Progenitor cell of endocrine pancreas (in vitro differentiated cells): ENCODE results near the gene LCE3A. TPM values are rescaled to one million over a fixed set of nuclear protein-coding genes. Genes with fewer than 3 reads are reported as not detected.

Experiments used
- DNase-seq: peaks from one replicate; pipeline ENCODE4 v3.0.0; 2021; ENCODE audit warnings: low spot score; ENCODE audit not compliant: unreplicated experiment
- H3K27ac Mint-ChIP-seq: 2 replicates; pipeline ENCODE4 v1.8.0; 2021; ENCODE audit warnings: mild to moderate bottlenecking, moderate library complexity, mixed read lengths
- H3K27me3 Mint-ChIP-seq: 2 replicates; pipeline ENCODE4 v1.8.0; 2021; ENCODE audit warnings: mixed read lengths
- H3K36me3 Mint-ChIP-seq: 2 replicates; pipeline ENCODE4 v1.8.0; 2022; ENCODE audit warnings: mixed read lengths; ENCODE audit not compliant: insufficient read depth
- H3K4me1 Mint-ChIP-seq: 2 replicates; pipeline ENCODE4 v1.8.0; 2021; ENCODE audit warnings: low read depth, mixed read lengths
- H3K4me3 Mint-ChIP-seq: 2 replicates; pipeline ENCODE4 v1.8.0; 2021; ENCODE audit warnings: low read depth, mild to moderate bottlenecking, moderate library complexity, mixed read lengths
- H3K9me3 Mint-ChIP-seq: 2 replicates; pipeline ENCODE4 v1.8.0; 2021; ENCODE audit warnings: low read depth, mixed read lengths
- total RNA-seq: library from RNA; stranded (reverse); gene quantifications from 2 replicates; pipeline ENCODE4 v1.2.1, GENCODE V29; 2021
- TF ChIP-seq, protein P1 (sequence below): fragments of 200-600 bp; sonication (generic); IDR thresholded peaks from one replicate; pipeline ENCODE4 v1.5.0; 2021; ENCODE audit warnings: antibody characterized with exemption, mild to moderate bottlenecking; ENCODE audit not compliant: unreplicated experiment

Gene LCE3A
- total RNA-seq, 1 donor from 2014 or later, result not detected

DNA sequence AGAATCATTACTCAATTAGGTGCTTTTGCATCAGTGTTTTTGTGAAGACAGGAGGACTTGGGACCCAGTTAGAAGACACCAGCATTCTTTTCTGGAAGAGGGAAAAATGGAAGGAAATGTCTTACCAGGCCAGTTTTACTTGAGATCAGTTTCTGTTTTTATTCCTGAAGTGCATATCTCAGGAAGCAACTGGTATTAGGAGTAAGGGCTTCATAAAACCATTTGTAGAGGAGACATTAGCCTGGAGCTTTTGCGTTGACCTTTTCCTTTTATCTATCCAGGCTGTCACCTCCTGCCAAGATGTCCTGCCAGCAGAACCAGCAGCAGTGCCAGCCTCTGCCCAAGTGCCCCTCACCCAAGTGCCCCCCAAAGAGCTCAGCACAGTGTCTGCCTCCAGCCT, 9.4 kb downstream of the LCE3A start, which contains the start of gene LCE3B:
LCE3B (plus strand) TSS at position 301 of the 400 bp plus-strand sequence; CDS start at position 301, 0 bp downstream.
- peaks cover 24% of the 10 kb centered on the region for H3K9me3 Mint-ChIP-seq
- H3K27ac Mint-ChIP-seq, result no peak within 1 kb of the TSS
- no peak within 1 kb of the TSS for H3K4me3 Mint-ChIP-seq
- DNase-seq, result no peak
- no peaks in the 10 kb centered on the region for H3K4me1 Mint-ChIP-seq
- no peaks in the 10 kb centered on the region for H3K27me3 Mint-ChIP-seq
- H3K36me3 Mint-ChIP-seq, result no peaks in the 10 kb centered on the region
- TF ChIP-seq, protein P1, sequence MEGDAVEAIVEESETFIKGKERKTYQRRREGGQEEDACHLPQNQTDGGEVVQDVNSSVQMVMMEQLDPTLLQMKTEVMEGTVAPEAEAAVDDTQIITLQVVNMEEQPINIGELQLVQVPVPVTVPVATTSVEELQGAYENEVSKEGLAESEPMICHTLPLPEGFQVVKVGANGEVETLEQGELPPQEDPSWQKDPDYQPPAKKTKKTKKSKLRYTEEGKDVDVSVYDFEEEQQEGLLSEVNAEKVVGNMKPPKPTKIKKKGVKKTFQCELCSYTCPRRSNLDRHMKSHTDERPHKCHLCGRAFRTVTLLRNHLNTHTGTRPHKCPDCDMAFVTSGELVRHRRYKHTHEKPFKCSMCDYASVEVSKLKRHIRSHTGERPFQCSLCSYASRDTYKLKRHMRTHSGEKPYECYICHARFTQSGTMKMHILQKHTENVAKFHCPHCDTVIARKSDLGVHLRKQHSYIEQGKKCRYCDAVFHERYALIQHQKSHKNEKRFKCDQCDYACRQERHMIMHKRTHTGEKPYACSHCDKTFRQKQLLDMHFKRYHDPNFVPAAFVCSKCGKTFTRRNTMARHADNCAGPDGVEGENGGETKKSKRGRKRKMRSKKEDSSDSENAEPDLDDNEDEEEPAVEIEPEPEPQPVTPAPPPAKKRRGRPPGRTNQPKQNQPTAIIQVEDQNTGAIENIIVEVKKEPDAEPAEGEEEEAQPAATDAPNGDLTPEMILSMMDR, result no peak

DNA sequence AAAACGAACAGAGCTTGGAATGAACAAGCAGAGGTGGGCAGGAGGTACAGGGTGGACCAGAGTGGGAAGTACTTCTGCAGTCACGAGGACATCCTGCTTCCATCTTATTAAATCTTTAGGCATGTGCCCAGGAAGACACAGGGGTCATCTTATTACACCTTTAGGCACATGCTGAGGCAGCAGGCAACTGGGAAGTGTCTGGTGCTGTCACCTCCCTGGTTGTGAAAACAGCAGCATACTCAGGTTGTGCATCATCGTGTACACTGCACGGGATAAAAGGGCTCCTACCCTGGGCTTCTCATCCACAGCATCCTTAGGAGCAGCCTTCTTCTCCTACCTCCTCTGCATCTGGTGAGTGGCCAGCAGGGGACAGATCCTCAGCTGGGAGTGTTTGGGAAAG, 23.0 kb downstream of the LCE3A start, which contains the start of gene LCE3C:
LCE3C (plus strand) TSS at position 301 of the 400 bp plus-strand sequence. CDS start 498 bp downstream, outside the sequence.
- TF ChIP-seq, protein P1, result no peak
- Mint-ChIP-seq H3K36me3 (no peaks in the 10 kb centered on the region), H3K4me1 (no peaks in the 10 kb centered on the region), H3K27me3 (no peaks in the 10 kb centered on the region), H3K9me3 (peaks cover 11% of the 10 kb centered on the region), H3K4me3 (no peak within 1 kb of the TSS), H3K27ac (no peak within 1 kb of the TSS)
- no peak for DNase-seq

DNA sequence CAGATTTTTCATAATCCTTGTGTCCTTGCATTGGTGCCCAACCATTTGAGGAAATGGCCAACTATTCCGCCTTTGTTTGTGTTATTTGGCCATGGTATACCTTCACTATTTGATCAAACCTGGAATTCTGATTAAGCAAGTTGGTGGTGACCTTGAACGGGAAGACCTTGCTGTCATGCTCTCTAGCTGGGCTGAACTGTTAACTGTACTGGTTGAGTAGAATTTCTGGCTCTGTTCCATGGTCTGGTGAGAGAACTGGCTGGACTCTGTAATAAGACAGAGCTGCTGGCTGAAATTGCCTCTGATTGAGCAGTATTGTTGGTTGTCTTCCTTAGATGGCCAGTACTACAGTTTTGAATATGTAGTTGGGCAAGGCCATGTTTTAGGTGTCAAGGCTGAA, 25.9 kb downstream of the LCE3A start:
- Mint-ChIP-seq H3K27ac (no peak overlapping the region), H3K4me1 (no peaks in the 10 kb centered on the region), H3K4me3 (no peak overlapping the region), H3K27me3 (no peaks in the 10 kb centered on the region), H3K9me3 (peaks cover 10% of the 10 kb centered on the region), H3K36me3 (no peaks in the 10 kb centered on the region)
- TF ChIP-seq, protein P1, result no peak
- no peak for DNase-seq

DNA sequence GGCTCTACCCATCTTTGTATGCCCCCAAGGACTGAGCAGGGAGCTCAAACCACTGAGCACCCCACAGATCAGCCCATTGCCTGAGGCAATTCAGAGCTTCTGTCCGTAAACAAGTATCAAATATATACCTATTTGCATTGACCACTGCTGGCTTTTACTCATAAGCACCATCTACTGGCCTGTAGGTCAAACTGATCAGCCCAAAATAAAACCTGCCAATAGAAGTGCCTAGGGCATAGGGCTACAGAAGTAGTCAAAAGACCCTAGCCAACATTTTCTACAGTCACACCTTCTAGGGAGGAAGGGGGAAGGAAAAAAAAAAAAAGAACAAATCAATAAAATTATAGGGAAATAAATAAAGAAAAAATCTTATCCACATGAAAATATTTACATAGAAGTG, 37.3 kb downstream of the LCE3A start:
- Mint-ChIP-seq H3K27ac (no peak overlapping the region), H3K27me3 (no peaks in the 10 kb centered on the region), H3K36me3 (no peaks in the 10 kb centered on the region), H3K4me1 (no peaks in the 10 kb centered on the region), H3K4me3 (no peak overlapping the region), H3K9me3 (peaks cover 43% of the 10 kb centered on the region)
- TF ChIP-seq, protein P1, result no peak
- DNase-seq, result no peak

GRCh38 chr1:152582647-152583046, 40.3 kb downstream of the LCE3A start:
- H3K4me1 Mint-ChIP-seq, result no peaks in the 10 kb centered on the region
- H3K36me3 Mint-ChIP-seq, result no peaks in the 10 kb centered on the region
- H3K27me3 Mint-ChIP-seq, result no peaks in the 10 kb centered on the region
- DNase-seq, result no peak
- no peak overlapping the region for H3K4me3 Mint-ChIP-seq
- peaks cover 48% of the 10 kb centered on the region for H3K9me3 Mint-ChIP-seq
- no peak overlapping the region for H3K27ac Mint-ChIP-seq
- TF ChIP-seq, protein P1, result no peak
